Spleen (tissue), 7 donors: ENCODE measurements around the gene TXK.

ENCODE experiments used
- CTCF ChIP-seq, 11 experiments: fragments of 200-600 bp in 7 of 11; fragments of 450-650 bp in 4 of 11; sonication (generic) in 4 of 11; IDR thresholded peaks in 8 of 11; conservative IDR thresholded peaks in 3 of 11; 1 replicate in 7 of 11; 2 replicates in 4 of 11; pipeline versions ENCODE4 v1.4.0 to v1.8.0; 2016 to 2021; ENCODE audit warnings: antibody characterized with exemption in 11 of 11, inconsistent platforms in 4 of 11, mild to moderate bottlenecking in 1 of 11
- POLR2AphosphoS5 ChIP-seq, 3 donors: sonication (generic); formaldehyde crosslinking; IDR thresholded peaks; one replicate each; pipeline ENCODE4 v1.5.1; 2017; ENCODE audit warnings: antibody characterized with exemption in 3 of 3
- donor health status: DM: no; HTN: no; CAD: no; lungs with moderate emphysema.
- donor health status: DM: no; HTN: no; CAD: no.
- donor health status: DM: no; HTN: no; CAD: no.

GRCh38 chr4:48021100-48021499 lies 113.0 kb downstream of the TXK start:
- TF ChIP-seq CTCF (IDR thresholded peaks at IDR 0.05 in 8 of 11, conservative IDR thresholded peaks at IDR 0.05 in 3 of 11) (no peak), POLR2AphosphoS5 (IDR thresholded peaks at IDR 0.05) (no peak)
